Measurements from ENCODE around the gene PITX1. TPM values are rescaled to one million over a fixed set of nuclear protein-coding genes. Genes with fewer than 3 reads are reported as not detected.
"Not testable (repeated sequence)": the region's sequence is repeated elsewhere in the genome, so short reads cannot be mapped to it uniquely, and the experiment has no call there.

PITX1 gene
- total and polyA plus RNA-seq, 2 donors: 0.05 to 0.46 TPM

DNA sequence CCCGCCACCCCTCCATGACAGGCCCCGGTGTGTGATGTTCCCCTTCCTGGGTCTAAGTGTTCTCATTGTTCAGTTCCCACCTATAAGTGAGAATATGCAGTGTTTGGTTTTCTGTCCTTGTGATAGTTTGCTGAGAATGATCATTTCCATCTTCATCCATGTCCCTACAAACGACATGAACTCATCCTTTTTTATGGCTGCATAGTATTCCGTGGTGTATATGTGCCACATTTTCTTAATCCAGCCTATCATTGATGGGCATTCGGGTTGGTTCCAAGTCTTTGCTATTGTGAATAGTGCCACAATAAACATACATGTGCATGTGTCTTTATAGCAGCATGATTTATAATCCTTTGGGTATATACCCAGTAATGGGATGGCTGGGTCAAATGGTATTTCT lies 36.0 kb downstream of the PITX1 start:
- not testable (repeated sequence) for H3K36me3 ChIP-seq (ENCODE audit: control insufficient read depth in 2 of 2, insufficient read depth in 2 of 2, low read length in 1 of 2); H3K4me3 ChIP-seq (ENCODE audit: low read length in 2 of 2); H3K27me3 ChIP-seq (ENCODE audit: control insufficient read depth in 2 of 2, insufficient read depth in 1 of 2, low read length in 1 of 2); H3K9me3 ChIP-seq (ENCODE audit: control insufficient read depth in 2 of 2, insufficient read depth in 1 of 2, low read length in 1 of 2); H3K4me1 ChIP-seq (ENCODE audit: control insufficient read depth in 2 of 2, insufficient read depth in 2 of 2, low read length in 2 of 2); DNase-seq (ENCODE audit: low read depth in 6 of 9, low spot score in 9 of 9); H3K27ac ChIP-seq (ENCODE audit: low read depth in 1 of 2, low read length in 1 of 2)
- WGBS: 85% methylated on average over 5 of the region's 5 CpGs

DNA sequence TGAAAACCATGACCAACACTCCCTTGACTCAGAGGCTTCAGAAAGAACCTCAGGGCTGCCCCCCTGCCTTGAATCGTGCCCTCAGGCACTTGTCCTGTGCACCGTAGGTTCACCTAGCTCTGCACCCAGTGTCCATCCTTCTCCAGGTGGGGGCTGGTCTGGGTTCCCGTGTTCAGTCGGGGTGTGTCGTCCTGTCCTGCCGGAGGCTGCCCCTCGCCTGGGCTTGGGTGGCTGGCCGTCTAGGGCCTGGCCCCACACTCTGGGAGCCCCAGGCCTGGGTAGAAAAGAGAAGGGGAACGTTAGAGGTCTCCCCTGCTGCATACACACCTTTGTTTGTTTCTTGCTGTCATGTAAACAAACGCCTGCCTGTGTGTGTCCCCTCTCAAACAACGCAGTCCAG lies 37.0 kb downstream of the PITX1 start:
- H3K36me3 ChIP-seq (ENCODE audit: control insufficient read depth in 2 of 2, insufficient read depth in 2 of 2, low read length in 1 of 2): no peaks in the 10 kb centered on the region
- H3K27me3 ChIP-seq (ENCODE audit: control insufficient read depth in 2 of 2, insufficient read depth in 1 of 2, low read length in 1 of 2): no peaks in the 10 kb centered on the region
- no peak overlapping the region for H3K27ac ChIP-seq (ENCODE audit: low read depth in 1 of 2, low read length in 1 of 2)
- no peaks in the 10 kb centered on the region for H3K4me1 ChIP-seq (ENCODE audit: control insufficient read depth in 2 of 2, insufficient read depth in 2 of 2, low read length in 2 of 2)
- 94% methylated on average over 11 of the region's 11 CpGs for WGBS
- H3K9me3 ChIP-seq (ENCODE audit: control insufficient read depth in 2 of 2, insufficient read depth in 1 of 2, low read length in 1 of 2): no peaks in the 10 kb centered on the region
- DNase-seq (ENCODE audit: low read depth in 6 of 9, low spot score in 9 of 9): no peak
- H3K4me3 ChIP-seq (ENCODE audit: low read length in 2 of 2): no peak overlapping the region

DNA sequence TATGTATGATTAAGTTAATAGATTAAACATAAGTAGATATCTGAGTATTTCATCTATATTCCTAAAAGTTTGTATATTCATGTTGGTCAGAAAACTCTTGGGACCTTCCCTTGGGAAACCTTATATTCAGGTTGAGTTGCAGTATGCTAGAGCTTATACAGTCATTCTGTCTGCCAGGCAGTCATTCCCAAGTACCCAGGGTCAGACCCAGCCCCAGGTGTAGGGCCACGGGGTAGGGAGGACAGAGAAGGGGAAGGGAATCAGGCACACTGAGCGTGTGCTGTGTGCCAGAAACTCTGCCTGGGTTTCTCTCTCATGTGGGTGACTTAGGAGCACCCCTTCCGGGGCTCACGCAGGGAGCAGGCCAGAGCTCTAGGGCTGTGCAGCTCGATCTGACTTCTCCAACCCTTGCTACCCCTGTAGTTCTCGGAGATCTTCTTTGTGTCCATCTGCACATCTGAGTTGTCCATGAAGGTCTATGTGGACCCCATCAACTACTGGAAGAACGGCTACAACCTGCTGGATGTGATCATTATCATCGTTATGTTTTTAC lies 38.1 kb downstream of the PITX1 start:
- 96% methylated on average over 8 of the region's 8 CpGs for WGBS
- no peak overlapping the region for H3K4me3 ChIP-seq (ENCODE audit: low read length in 2 of 2)
- no peaks in the 10 kb centered on the region for H3K9me3 ChIP-seq (ENCODE audit: control insufficient read depth in 2 of 2, insufficient read depth in 1 of 2, low read length in 1 of 2)
- no peaks in the 10 kb centered on the region for H3K36me3 ChIP-seq (ENCODE audit: control insufficient read depth in 2 of 2, insufficient read depth in 2 of 2, low read length in 1 of 2)
- no peak for DNase-seq (ENCODE audit: low read depth in 6 of 9, low spot score in 9 of 9)
- H3K27ac ChIP-seq (ENCODE audit: low read depth in 1 of 2, low read length in 1 of 2): no peak overlapping the region
- H3K4me1 ChIP-seq (ENCODE audit: control insufficient read depth in 2 of 2, insufficient read depth in 2 of 2, low read length in 2 of 2): no peaks in the 10 kb centered on the region
- H3K27me3 ChIP-seq (ENCODE audit: control insufficient read depth in 2 of 2, insufficient read depth in 1 of 2, low read length in 1 of 2): no peaks in the 10 kb centered on the region

DNA sequence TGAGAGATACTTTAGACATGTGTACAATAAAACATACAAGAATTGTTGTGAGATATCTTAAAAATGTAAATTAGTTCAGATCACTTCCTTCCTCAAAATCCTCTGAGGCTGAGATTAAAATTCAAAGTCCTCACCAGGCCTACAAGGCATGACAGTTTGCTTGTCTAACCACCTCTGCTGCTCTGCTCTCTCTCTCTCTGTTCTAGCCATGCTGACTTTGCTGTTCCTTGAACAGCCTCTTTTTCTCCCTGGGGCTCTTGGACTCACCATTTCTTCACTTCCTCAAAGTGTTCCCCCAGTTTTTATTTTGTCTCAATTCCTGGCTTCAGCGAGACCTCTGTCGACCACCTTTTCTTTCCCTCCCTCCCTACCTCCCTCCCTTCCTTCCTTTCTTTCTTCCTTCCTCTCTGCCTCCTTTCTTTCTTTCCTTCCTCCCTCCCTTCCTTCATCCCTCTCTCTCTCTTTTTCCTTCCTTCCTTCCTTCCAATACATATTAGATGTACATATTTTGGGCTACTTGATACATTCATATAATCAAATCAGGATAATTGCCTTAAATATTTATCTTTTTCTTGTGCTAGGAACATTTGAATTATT lies 39.4 kb downstream of the PITX1 start:
- no peak for DNase-seq (ENCODE audit: low read depth in 6 of 9, low spot score in 9 of 9)
- Histone ChIP-seq H3K9me3 (ENCODE audit: control insufficient read depth in 2 of 2, insufficient read depth in 1 of 2, low read length in 1 of 2) (no peaks in the 10 kb centered on the region), H3K4me3 (ENCODE audit: low read length in 2 of 2) (no peak overlapping the region), H3K4me1 (ENCODE audit: control insufficient read depth in 2 of 2, insufficient read depth in 2 of 2, low read length in 2 of 2) (no peaks in the 10 kb centered on the region), H3K27ac (ENCODE audit: low read depth in 1 of 2, low read length in 1 of 2) (no peak overlapping the region), H3K36me3 (ENCODE audit: control insufficient read depth in 2 of 2, insufficient read depth in 2 of 2, low read length in 1 of 2) (no peaks in the 10 kb centered on the region), H3K27me3 (ENCODE audit: control insufficient read depth in 2 of 2, insufficient read depth in 1 of 2, low read length in 1 of 2) (no peaks in the 10 kb centered on the region)
- WGBS: 43% methylated on average over 2 of the region's 2 CpGs

DNA sequence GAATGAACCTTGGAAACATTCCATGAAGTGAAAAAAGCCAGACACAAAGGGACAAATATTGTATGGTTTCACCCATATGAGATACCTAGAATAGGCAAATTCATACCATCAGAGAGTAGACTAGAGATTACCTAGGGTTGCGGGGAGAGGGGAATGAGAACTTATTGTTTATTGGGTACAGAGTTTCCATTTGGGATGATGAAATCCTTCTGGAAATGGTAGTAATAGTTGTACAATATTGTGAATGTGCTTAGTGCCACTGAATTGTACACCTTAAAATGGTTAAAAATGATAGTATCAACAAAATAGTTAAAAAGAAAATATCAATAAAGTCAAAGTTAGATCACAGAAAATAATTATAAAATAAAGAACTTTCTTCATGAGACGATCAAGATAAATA lies 40.9 kb downstream of the PITX1 start:
- no peaks in the 10 kb centered on the region for H3K9me3 ChIP-seq (ENCODE audit: control insufficient read depth in 2 of 2, insufficient read depth in 1 of 2, low read length in 1 of 2)
- no peaks in the 10 kb centered on the region for H3K36me3 ChIP-seq (ENCODE audit: control insufficient read depth in 2 of 2, insufficient read depth in 2 of 2, low read length in 1 of 2)
- DNase-seq (ENCODE audit: low read depth in 6 of 9, low spot score in 9 of 9): no peak
- WGBS: 94% methylated on average over 2 of the region's 2 CpGs
- no peak overlapping the region for H3K27ac ChIP-seq (ENCODE audit: low read depth in 1 of 2, low read length in 1 of 2)
- peaks cover 0 to 3% of the 10 kb centered on the region in 2 donors for H3K4me1 ChIP-seq (ENCODE audit: control insufficient read depth in 2 of 2, insufficient read depth in 2 of 2, low read length in 2 of 2)
- no peak overlapping the region for H3K4me3 ChIP-seq (ENCODE audit: low read length in 2 of 2)
- no peaks in the 10 kb centered on the region for H3K27me3 ChIP-seq (ENCODE audit: control insufficient read depth in 2 of 2, insufficient read depth in 1 of 2, low read length in 1 of 2)

DNA sequence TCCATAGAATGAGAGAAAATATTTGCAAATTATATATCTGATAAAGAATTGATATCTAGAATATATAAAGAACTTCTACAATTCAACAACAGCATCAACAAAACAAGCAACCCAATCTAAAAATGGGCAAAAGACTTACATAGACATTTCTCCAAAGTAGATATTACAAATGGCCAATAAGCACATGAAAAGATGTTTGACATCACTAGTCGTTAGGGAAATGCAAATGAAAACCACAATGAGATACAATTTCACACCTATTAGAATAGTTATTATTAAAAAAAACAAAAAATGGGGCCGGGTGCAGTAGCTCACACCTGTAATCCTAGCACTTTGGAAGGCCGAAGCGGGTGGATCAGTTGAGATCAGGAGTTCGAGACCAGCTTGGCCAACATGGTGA lies 41.9 kb downstream of the PITX1 start:
- no peaks in the 10 kb centered on the region for H3K36me3 ChIP-seq (ENCODE audit: control insufficient read depth in 2 of 2, insufficient read depth in 2 of 2, low read length in 1 of 2)
- DNase-seq (ENCODE audit: low read depth in 6 of 9, low spot score in 9 of 9): no peak
- H3K27me3 ChIP-seq (ENCODE audit: control insufficient read depth in 2 of 2, insufficient read depth in 1 of 2, low read length in 1 of 2): no peaks in the 10 kb centered on the region
- H3K4me1 ChIP-seq (ENCODE audit: control insufficient read depth in 2 of 2, insufficient read depth in 2 of 2, low read length in 2 of 2): peaks cover 0 to 3% of the 10 kb centered on the region in 2 donors
- H3K9me3 ChIP-seq (ENCODE audit: control insufficient read depth in 2 of 2, insufficient read depth in 1 of 2, low read length in 1 of 2): no peaks in the 10 kb centered on the region
- no peak overlapping the region for H3K4me3 ChIP-seq (ENCODE audit: low read length in 2 of 2)
- H3K27ac ChIP-seq (ENCODE audit: low read depth in 1 of 2, low read length in 1 of 2): no peak overlapping the region
- 98% methylated on average over 5 of the region's 5 CpGs for WGBS

DNA sequence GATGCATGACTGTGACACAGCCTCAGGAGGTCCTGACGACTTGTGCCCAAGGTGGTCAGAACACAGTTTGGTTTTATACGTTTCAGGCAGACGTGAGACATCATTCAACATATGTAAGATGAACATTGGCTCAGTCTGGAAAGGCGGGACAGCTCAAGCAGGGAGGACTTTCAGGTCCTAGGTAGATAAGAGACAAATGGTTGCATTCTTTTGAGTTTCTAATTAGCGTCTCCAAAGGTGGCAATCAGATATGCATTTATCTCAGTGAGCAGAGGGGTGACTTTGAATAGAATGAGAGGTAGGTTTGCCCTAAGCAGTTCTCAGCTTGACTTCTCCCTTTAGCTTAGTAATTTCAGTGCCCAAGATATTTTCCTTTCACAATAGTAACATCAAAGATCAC lies 43.8 kb downstream of the PITX1 start:
- not testable (repeated sequence) for DNase-seq (ENCODE audit: low read depth in 6 of 9, low spot score in 9 of 9); H3K4me1 ChIP-seq (ENCODE audit: control insufficient read depth in 2 of 2, insufficient read depth in 2 of 2, low read length in 2 of 2); H3K27ac ChIP-seq (ENCODE audit: low read depth in 1 of 2, low read length in 1 of 2); H3K9me3 ChIP-seq (ENCODE audit: control insufficient read depth in 2 of 2, insufficient read depth in 1 of 2, low read length in 1 of 2); H3K36me3 ChIP-seq (ENCODE audit: control insufficient read depth in 2 of 2, insufficient read depth in 2 of 2, low read length in 1 of 2); H3K4me3 ChIP-seq (ENCODE audit: low read length in 2 of 2); H3K27me3 ChIP-seq (ENCODE audit: control insufficient read depth in 2 of 2, insufficient read depth in 1 of 2, low read length in 1 of 2)
- WGBS: 91% methylated on average over 5 of the region's 5 CpGs

DNA sequence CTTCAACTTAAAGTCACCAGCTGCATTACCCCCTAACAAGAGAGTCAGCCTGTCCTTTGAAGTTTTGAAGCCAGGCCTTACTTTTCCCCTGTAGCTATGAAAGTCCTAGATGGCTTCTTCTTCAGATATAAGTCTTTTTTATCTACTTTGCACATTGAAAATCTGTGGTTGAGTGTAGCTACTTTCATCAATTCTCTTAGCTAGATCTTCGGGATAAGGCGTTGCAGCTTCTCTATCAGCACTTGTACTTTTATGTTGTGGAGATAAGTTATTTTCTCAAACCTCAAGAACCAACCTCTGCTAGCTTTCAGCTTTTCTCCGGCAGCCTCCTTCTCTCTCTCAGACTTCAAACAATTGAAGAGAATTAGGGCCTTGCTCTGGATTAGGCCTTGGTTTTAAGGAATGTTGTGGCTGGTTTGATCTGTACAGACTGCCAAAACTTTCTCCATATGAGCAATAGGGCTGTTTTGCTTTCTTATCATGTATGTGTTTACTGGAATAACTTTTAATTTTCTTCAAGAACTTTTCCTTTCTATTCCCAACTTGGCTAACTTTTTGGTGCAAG lies 44.7 kb downstream of the PITX1 start:
- 22% methylated on average over 3 of the region's 3 CpGs for WGBS
- Histone ChIP-seq H3K4me1 (ENCODE audit: control insufficient read depth in 2 of 2, insufficient read depth in 2 of 2, low read length in 2 of 2) (peaks cover 0 to 3% of the 10 kb centered on the region in 2 donors), H3K27me3 (ENCODE audit: control insufficient read depth in 2 of 2, insufficient read depth in 1 of 2, low read length in 1 of 2) (no peaks in the 10 kb centered on the region), H3K36me3 (ENCODE audit: control insufficient read depth in 2 of 2, insufficient read depth in 2 of 2, low read length in 1 of 2) (no peaks in the 10 kb centered on the region), H3K27ac (ENCODE audit: low read depth in 1 of 2, low read length in 1 of 2) (no peak overlapping the region), H3K4me3 (ENCODE audit: low read length in 2 of 2) (no peak overlapping the region), H3K9me3 (ENCODE audit: control insufficient read depth in 2 of 2, insufficient read depth in 1 of 2, low read length in 1 of 2) (no peaks in the 10 kb centered on the region)
- peak in 5 of 9 donors; percentile 13 to 59 (median 21) for DNase-seq (ENCODE audit: low read depth in 6 of 9, low spot score in 9 of 9)

DNA sequence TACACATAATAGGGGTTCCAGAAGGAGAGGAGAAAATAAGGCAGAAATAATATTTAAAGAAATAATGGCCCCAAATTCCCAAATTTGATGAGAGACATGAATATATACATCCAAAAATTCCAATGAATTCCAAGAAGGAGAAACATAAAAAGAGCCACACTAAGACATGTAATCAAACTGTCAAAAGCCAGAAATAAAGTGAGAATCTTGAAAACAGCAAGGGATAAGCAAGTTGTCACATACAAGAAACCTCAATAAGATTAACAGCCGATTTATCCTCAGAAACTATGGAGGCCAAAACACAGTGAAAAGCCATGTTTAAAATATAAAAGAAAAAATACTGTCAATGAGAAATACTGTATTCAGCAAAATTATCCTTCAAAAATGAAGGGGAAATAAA lies 51.8 kb downstream of the PITX1 start:
- Histone ChIP-seq H3K9me3 (ENCODE audit: control insufficient read depth in 2 of 2, insufficient read depth in 1 of 2, low read length in 1 of 2) (peaks cover 0 to 10% of the 10 kb centered on the region in 2 donors), H3K4me1 (ENCODE audit: control insufficient read depth in 2 of 2, insufficient read depth in 2 of 2, low read length in 2 of 2) (no peaks in the 10 kb centered on the region), H3K27ac (ENCODE audit: low read depth in 1 of 2, low read length in 1 of 2) (no peak overlapping the region), H3K4me3 (ENCODE audit: low read length in 2 of 2) (no peak overlapping the region), H3K36me3 (ENCODE audit: control insufficient read depth in 2 of 2, insufficient read depth in 2 of 2, low read length in 1 of 2) (no peaks in the 10 kb centered on the region), H3K27me3 (ENCODE audit: control insufficient read depth in 2 of 2, insufficient read depth in 1 of 2, low read length in 1 of 2) (no peaks in the 10 kb centered on the region)
- 99% methylated on average over 1 of the region's 1 CpG for WGBS
- DNase-seq (ENCODE audit: low read depth in 6 of 9, low spot score in 9 of 9): no peak

Data from thymus (tissue), 11 donors.